Colonic mucosa (tissue), 4 donors: Measurements from ENCODE around the gene GALNT17. TPM values are rescaled to one million over a fixed set of nuclear protein-coding genes. Genes with fewer than 3 reads are reported as not detected.

ENCODE experiments used
- DNase-seq: peaks from one replicate; pipeline ENCODE4 v3.0.0-alpha.2; 2020
- H3K27ac ChIP-seq: fragments of 200-600 bp; one replicate; pipeline ENCODE4 v1.8.0; 2021
- H3K27me3 ChIP-seq: fragments of 200-600 bp; one replicate; pipeline ENCODE4 v1.8.0; 2021
- H3K36me3 ChIP-seq: fragments of 200-600 bp; one replicate; pipeline ENCODE4 v1.8.0; 2021
- H3K4me1 ChIP-seq: fragments of 200-600 bp; one replicate; pipeline ENCODE4 v1.8.0; 2021; ENCODE audit warnings: mild to moderate bottlenecking
- H3K4me3 ChIP-seq: fragments of 200-600 bp; one replicate; pipeline ENCODE4 v1.8.0; 2021
- H3K9ac ChIP-seq, 2 donors: one replicate each; pipeline ENCODE4 v1.7.0; 2013; ENCODE audit warnings: control low read depth in 2 of 2, low read depth in 2 of 2, low read length in 2 of 2
- H3K9me3 ChIP-seq: fragments of 200-600 bp; one replicate; pipeline ENCODE4 v1.8.0; 2021
- CTCF ChIP-seq: fragments of 200-600 bp; IDR thresholded peaks from one replicate; pipeline ENCODE4 v1.8.0; 2022; ENCODE audit warnings: antibody characterized with exemption, mild to moderate bottlenecking
- intact Hi-C: fragments of 100-400 bp; cut with DNase I; formaldehyde crosslinking; loops from one replicate; pipeline ENCODE4 v1.14.1; 2022
- total RNA-seq, 2 donors: library from RNA; stranded (reverse); fragmentation: NEBNext Ultra II Directional in 1 of 2; extraction: Animal tissue kit (Norgen Biotek cat#: 25700) in 1 of 2; gene quantifications; one replicate each; pipeline ENCODE4 v1.2.1, GENCODE V29; 2021
- donor health status: healthy.
- donor health status: DM: no; HTN: no; CAD: no.
- donor health status: DM: no; HTN: no; CAD: no.

The GALNT17 gene
- total RNA-seq, 2 donors from 2014 or later: 0.37 to 1.3 TPM

GRCh38 chr7:71497256-71497946 is 365.5 kb downstream of the GALNT17 start:
- no peak overlapping the region for H3K4me3 ChIP-seq
- DNase-seq: no peak
- H3K9ac ChIP-seq: no peak overlapping the region
- H3K4me1 ChIP-seq: no peaks in the 10 kb centered on the region
- no peaks in the 10 kb centered on the region for H3K27me3 ChIP-seq
- no peak for TF ChIP-seq CTCF
- no peaks in the 10 kb centered on the region for H3K9me3 ChIP-seq
- no peak overlapping the region for H3K27ac ChIP-seq
- intact Hi-C loops: no loop called here
- H3K36me3 ChIP-seq: no peaks in the 10 kb centered on the region

- no peak for DNase-seq
- H3K4me3 ChIP-seq: no peak overlapping the region
- no peaks in the 10 kb centered on the region for H3K4me1 ChIP-seq
- no peaks in the 10 kb centered on the region for H3K9me3 ChIP-seq
- no peak for TF ChIP-seq CTCF
- no peaks in the 10 kb centered on the region for H3K36me3 ChIP-seq
- no peak overlapping the region for H3K9ac ChIP-seq
- H3K27me3 ChIP-seq: no peaks in the 10 kb centered on the region
- intact Hi-C loops: no loop called here
- no peak overlapping the region for H3K27ac ChIP-seq
Observed at GRCh38 chr7:71498381-71498780, 366.4 kb downstream of the GALNT17 start.

- H3K9ac ChIP-seq: no peak overlapping the region
- no peak for DNase-seq
- intact Hi-C loops: no loop called here
- H3K27ac ChIP-seq: no peak overlapping the region
- no peak for TF ChIP-seq CTCF
- H3K4me1 ChIP-seq: no peaks in the 10 kb centered on the region
- no peaks in the 10 kb centered on the region for H3K27me3 ChIP-seq
- H3K9me3 ChIP-seq: no peaks in the 10 kb centered on the region
- no peak overlapping the region for H3K4me3 ChIP-seq
- H3K36me3 ChIP-seq: no peaks in the 10 kb centered on the region
Observed at GRCh38 chr7:71504697-71505441, 372.9 kb downstream of the GALNT17 start.

- Histone ChIP-seq H3K27ac (no peak overlapping the region), H3K36me3 (no peaks in the 10 kb centered on the region), H3K4me3 (no peak overlapping the region), H3K9me3 (no peaks in the 10 kb centered on the region), H3K9ac (no peak overlapping the region), H3K27me3 (no peaks in the 10 kb centered on the region), H3K4me1 (no peaks in the 10 kb centered on the region)
- TF ChIP-seq CTCF: no peak
- no peak for DNase-seq
- intact Hi-C loops: no loop called here
Observed at GRCh38 chr7:71506822-71507221, 374.9 kb downstream of the GALNT17 start.

GRCh38 chr7:71507680-71508602 is 376.0 kb downstream of the GALNT17 start:
- H3K4me1 ChIP-seq: no peaks in the 10 kb centered on the region
- H3K4me3 ChIP-seq: no peak overlapping the region
- no peak for DNase-seq
- H3K36me3 ChIP-seq: no peaks in the 10 kb centered on the region
- TF ChIP-seq CTCF: no peak
- H3K27ac ChIP-seq: no peak overlapping the region
- no peak overlapping the region for H3K9ac ChIP-seq
- H3K9me3 ChIP-seq: no peaks in the 10 kb centered on the region
- H3K27me3 ChIP-seq: no peaks in the 10 kb centered on the region
- intact Hi-C loops: no loop called here
